OCI-LY1 (cell line): ENCODE data around the gene IKZF3.

ENCODE experiments used
- H2AFZ ChIP-seq: fragments of 200-600 bp; sonication (generic), shearing (Covaris generic); 2 replicates; pipeline ENCODE4 v1.6.0; 2014; ENCODE audit warnings: antibody characterized with exemption, mild to moderate bottlenecking, low read length
- H3F3A ChIP-seq: fragments of 200-600 bp; sonication (generic), shearing (Covaris generic); 2 replicates; pipeline ENCODE4 v1.6.0; 2014; ENCODE audit warnings: mild to moderate bottlenecking, antibody characterized with exemption, low read length, moderate library complexity; ENCODE audit not compliant: insufficient read depth
- H3K27ac ChIP-seq: fragments of 200-600 bp; sonication (generic); 2 replicates; pipeline ENCODE4 v1.5.1; 2014; ENCODE audit warnings: low read length, mixed run types, mild to moderate bottlenecking, low read depth; ENCODE audit not compliant: poor library complexity, severe bottlenecking
- H3K27me3 ChIP-seq: fragments of 200-600 bp; sonication (generic); 2 replicates; pipeline ENCODE4 v1.6.0; 2014; ENCODE audit warnings: antibody characterized with exemption, mild to moderate bottlenecking, low read length, moderate library complexity; ENCODE audit not compliant: insufficient read depth
- H3K36me3 ChIP-seq: fragments of 200-600 bp; sonication (generic); 2 replicates; pipeline ENCODE4 v1.6.1; 2014; ENCODE audit warnings: mild to moderate bottlenecking, antibody characterized with exemption, low read length, moderate library complexity, mixed read lengths; ENCODE audit not compliant: insufficient read depth
- H3K4me1 ChIP-seq: fragments of 200-600 bp; sonication (generic); 2 replicates; pipeline ENCODE4 v1.5.1; 2014; ENCODE audit warnings: mild to moderate bottlenecking, low read length, moderate library complexity; ENCODE audit not compliant: insufficient read depth, severe bottlenecking
- H3K4me2 ChIP-seq: fragments of 200-600 bp; sonication (generic), shearing (Covaris generic); 2 replicates; pipeline ENCODE4 v1.6.1; 2014; ENCODE audit warnings: low read length
- H3K4me3 ChIP-seq: fragments of 200-600 bp; sonication (generic); 2 replicates; pipeline ENCODE4 v1.5.1; 2014; ENCODE audit warnings: low read length, low read depth, mild to moderate bottlenecking, mixed read lengths; ENCODE audit not compliant: poor library complexity, severe bottlenecking
- H3K79me2 ChIP-seq: fragments of 200-600 bp; shearing (Covaris generic); 2 replicates; pipeline ENCODE4 v1.6.1; 2016; ENCODE audit warnings: mixed run types, low read length, mixed read lengths; ENCODE audit not compliant: insufficient read depth
- H3K9ac ChIP-seq: fragments of 200-600 bp; sonication (generic), shearing (Covaris generic); 2 replicates; pipeline ENCODE4 v1.6.1; 2014; ENCODE audit warnings: mild to moderate bottlenecking, low read length, mixed read lengths
- H3K9me2 ChIP-seq: fragments of 200-600 bp; sonication (generic), shearing (Covaris generic); 2 replicates; pipeline ENCODE4 v1.6.1; 2014; ENCODE audit warnings: low read depth, mild to moderate bottlenecking, low read length, mixed read lengths
- H3K9me3 ChIP-seq: fragments of 200-600 bp; shearing (Covaris generic); 2 replicates; pipeline ENCODE4 v1.6.1; 2014; ENCODE audit warnings: low read length, mixed read lengths
- H4K20me1 ChIP-seq: fragments of 200-600 bp; sonication (generic), shearing (Covaris generic); 2 replicates; pipeline ENCODE4 v1.6.0; 2016; ENCODE audit warnings: mild to moderate bottlenecking, low read length; ENCODE audit not compliant: insufficient read depth
- EZH2 ChIP-seq: fragments of 200-600 bp; sonication (generic), shearing (Covaris generic); IDR thresholded peaks from 2 replicates; pipeline ENCODE4 v1.8.0; 2017; ENCODE audit warnings: borderline replicate concordance, mixed run types, mild to moderate bottlenecking, antibody characterized with exemption, low read length, moderate library complexity, mixed read lengths
- TF ChIP-seq, protein P1 (sequence below): fragments of 200-600 bp; sonication (generic), shearing (Covaris generic); IDR thresholded peaks from 2 replicates; pipeline ENCODE4 v1.5.1; 2017; ENCODE audit warnings: mild to moderate bottlenecking, antibody characterized with exemption, low read length, moderate library complexity, mixed read lengths

The IKZF3 gene

DNA sequence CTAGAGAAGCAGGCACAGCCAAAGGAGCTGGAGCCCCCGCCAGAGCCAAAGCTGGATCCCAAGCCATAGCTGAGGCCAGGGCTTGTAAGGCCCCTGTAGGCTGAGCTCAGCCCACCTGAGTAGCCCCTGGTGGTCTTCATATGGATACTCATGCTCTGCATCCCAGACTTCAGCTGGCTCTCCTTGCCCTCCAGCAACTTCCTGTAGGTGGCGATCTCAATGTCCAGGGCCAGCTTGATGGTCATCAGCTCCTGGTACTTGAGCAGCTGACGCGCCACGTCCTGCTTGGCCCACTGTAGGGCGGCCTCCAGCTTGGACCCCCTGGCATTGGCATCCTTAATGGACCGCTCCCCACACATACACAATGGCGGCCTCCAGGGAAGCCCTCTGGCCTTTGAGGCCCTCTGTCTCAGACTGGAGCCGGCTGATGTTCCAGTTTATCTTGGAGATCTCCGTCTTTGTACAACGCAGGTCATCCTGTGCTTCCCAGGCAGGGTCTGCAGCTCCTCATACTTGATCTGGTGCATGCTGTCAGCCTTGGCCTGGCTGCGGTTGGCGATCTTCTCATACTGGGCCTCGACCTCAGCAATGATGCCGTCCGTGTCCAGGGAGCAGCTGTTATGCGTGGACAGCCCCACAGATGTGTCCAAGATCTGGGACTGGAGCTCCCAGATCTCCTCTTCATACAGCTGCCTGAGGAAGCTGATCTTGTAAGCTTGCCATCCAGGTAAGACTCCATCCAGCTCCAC, 28.9 kb downstream of the IKZF3 start:
- Histone ChIP-seq H3K4me3 (no peak overlapping the region), H3K9ac (no peak overlapping the region), H2AFZ (no peak overlapping the region), H3K36me3 (peaks cover 94% of the 10 kb centered on the region), H4K20me1 (no peaks in the 10 kb centered on the region), H3K4me1 (no peaks in the 10 kb centered on the region), H3K4me2 (no peak overlapping the region), H3K9me3 (peaks cover 17% of the 10 kb centered on the region), H3K79me2 (peaks cover 59% of the 10 kb centered on the region), H3K27me3 (no peaks in the 10 kb centered on the region), H3K27ac (no peak overlapping the region), H3F3A (no peaks in the 10 kb centered on the region), H3K9me2 (no peaks in the 10 kb centered on the region)
- no peak for TF ChIP-seq EZH2
- TF ChIP-seq, protein P1, sequence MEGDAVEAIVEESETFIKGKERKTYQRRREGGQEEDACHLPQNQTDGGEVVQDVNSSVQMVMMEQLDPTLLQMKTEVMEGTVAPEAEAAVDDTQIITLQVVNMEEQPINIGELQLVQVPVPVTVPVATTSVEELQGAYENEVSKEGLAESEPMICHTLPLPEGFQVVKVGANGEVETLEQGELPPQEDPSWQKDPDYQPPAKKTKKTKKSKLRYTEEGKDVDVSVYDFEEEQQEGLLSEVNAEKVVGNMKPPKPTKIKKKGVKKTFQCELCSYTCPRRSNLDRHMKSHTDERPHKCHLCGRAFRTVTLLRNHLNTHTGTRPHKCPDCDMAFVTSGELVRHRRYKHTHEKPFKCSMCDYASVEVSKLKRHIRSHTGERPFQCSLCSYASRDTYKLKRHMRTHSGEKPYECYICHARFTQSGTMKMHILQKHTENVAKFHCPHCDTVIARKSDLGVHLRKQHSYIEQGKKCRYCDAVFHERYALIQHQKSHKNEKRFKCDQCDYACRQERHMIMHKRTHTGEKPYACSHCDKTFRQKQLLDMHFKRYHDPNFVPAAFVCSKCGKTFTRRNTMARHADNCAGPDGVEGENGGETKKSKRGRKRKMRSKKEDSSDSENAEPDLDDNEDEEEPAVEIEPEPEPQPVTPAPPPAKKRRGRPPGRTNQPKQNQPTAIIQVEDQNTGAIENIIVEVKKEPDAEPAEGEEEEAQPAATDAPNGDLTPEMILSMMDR = no peak

DNA sequence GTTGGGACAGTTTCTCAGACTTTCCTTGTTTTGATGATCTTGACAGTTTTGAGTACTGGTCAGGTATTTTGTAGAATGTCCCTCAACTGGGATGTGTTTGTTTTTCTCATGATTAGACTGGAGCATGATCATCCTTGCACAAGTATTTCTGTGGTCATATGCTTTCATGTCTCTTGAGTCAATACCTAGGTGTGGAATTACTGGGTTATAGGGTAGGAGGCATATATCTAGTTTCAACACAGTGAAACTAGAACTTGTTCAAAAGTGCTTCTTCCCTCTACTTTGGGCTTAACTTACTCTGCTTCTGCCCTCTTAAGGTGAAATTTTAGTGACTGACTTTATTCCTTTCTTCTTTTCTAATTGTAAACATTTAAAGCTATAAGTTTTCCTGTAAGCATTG, 30.1 kb downstream of the IKZF3 start:
- Histone ChIP-seq H3K27me3 (no peaks in the 10 kb centered on the region), H4K20me1 (no peaks in the 10 kb centered on the region), H3F3A (no peaks in the 10 kb centered on the region), H3K27ac (no peak overlapping the region), H3K79me2 (peaks cover 47% of the 10 kb centered on the region), H3K4me2 (no peak overlapping the region), H2AFZ (no peak overlapping the region), H3K9me3 (peaks cover 12% of the 10 kb centered on the region), H3K9ac (no peak overlapping the region), H3K36me3 (peaks cover 94% of the 10 kb centered on the region), H3K9me2 (no peaks in the 10 kb centered on the region), H3K4me3 (no peak overlapping the region), H3K4me1 (no peaks in the 10 kb centered on the region)
- no peak for TF ChIP-seq EZH2
- TF ChIP-seq, protein P1 = no peak

DNA sequence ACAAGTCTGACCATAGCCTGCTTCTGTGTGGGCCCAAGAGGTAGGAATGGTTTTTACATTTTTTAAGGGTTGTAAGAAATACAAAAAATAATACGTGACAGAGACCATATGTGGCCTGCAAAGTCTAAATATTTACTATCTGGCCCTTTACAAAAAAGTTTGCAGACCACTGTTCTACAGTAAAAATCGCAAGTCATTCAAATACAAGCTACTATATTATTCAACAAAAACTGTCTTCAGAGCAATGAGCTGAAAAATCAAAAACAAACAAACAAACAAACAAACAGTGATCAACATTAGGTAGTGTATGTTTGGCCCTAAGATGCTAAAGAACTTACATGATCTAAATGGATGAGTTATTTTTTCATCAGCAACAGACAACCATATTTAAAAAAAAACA, 32.5 kb downstream of the IKZF3 start:
- peaks cover 95% of the 10 kb centered on the region for H3K36me3 ChIP-seq

More for the DNA sequence above, 32.5 kb downstream of the IKZF3 start:
- Histone ChIP-seq H3K4me2 (no peak overlapping the region), H3K9ac (no peak overlapping the region), H4K20me1 (no peaks in the 10 kb centered on the region), H3K79me2 (peaks cover 26% of the 10 kb centered on the region), H3K4me3 (no peak overlapping the region), H2AFZ (no peak overlapping the region), H3K4me1 (no peaks in the 10 kb centered on the region), H3K9me2 (no peaks in the 10 kb centered on the region), H3F3A (no peaks in the 10 kb centered on the region), H3K27ac (no peak overlapping the region), H3K9me3 (peaks cover 12% of the 10 kb centered on the region), H3K27me3 (no peaks in the 10 kb centered on the region)
- TF ChIP-seq, protein P1 = no peak
- TF ChIP-seq EZH2 = no peak
